HG02981 (cell line): ENCODE data around the gene CBX8.

Experiments used
- ATAC-seq: cut with Tn5 transposase; IDR thresholded peaks from one replicate; pipeline ENCODE4 v1.9.1; 2021; ENCODE audit warnings: mild to moderate bottlenecking, moderate library complexity; ENCODE audit not compliant: unreplicated experiment

Gene CBX8

GRCh38 chr17:79795795-79796443, 958 bp downstream of the CBX8 start:
- ATAC-seq: no peak

GRCh38 chr17:79794659-79795511, 2.0 kb downstream of the CBX8 start:
- ATAC-seq: no peak

DNA sequence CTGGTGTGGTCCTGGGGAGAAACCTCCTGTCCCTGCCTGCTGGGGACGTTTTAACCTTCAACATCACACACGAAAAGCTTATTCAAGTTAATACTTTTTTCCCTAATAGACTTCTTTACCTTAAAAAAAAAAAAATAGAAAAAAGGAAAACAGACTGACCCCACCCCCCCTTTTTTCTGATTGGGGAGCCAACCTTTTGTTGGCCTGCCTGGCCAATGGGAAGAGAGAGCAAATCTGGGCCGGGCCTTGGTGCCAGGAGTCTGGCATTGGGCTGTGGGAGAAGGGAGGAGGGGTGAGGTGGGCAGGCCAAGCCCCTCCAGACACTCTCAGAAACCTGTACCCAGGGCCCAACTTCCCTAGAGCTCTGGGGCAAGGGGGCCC, 3.0 kb downstream of the CBX8 start:
- no peak for ATAC-seq

GRCh38 chr17:79792984-79793923, 3.6 kb downstream of the CBX8 start:
- ATAC-seq: no peak

DNA sequence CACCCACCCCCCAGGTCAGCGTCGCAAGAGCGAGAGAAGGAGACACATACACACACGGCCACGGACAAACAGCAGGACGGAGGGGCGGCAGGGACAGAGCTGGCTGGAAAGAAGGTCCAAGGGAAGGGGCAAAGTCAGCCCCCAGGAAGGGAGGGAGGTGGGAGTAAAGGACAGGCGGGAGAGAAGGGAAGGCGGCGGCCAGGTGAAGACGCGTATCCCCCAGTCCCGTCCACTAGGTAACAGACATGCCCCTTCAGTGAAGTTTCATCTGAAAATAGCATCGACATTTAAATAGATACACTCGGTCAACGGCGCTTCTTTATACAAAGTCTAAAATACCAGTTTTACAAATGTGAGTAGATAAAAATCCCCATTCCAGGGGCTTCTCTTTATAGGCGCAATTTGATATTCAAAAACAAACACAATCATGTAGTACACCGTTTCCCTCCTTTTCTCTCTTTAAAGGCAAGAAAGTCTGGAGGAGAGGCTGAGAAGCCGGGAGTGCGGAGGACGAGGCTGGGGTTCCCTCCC, 4.5 kb downstream of the CBX8 start:
- no peak for ATAC-seq

- ATAC-seq: no peak
These were observed 5.1 kb downstream of the CBX8 start for GRCh38 chr17:79791735-79792161.

DNA sequence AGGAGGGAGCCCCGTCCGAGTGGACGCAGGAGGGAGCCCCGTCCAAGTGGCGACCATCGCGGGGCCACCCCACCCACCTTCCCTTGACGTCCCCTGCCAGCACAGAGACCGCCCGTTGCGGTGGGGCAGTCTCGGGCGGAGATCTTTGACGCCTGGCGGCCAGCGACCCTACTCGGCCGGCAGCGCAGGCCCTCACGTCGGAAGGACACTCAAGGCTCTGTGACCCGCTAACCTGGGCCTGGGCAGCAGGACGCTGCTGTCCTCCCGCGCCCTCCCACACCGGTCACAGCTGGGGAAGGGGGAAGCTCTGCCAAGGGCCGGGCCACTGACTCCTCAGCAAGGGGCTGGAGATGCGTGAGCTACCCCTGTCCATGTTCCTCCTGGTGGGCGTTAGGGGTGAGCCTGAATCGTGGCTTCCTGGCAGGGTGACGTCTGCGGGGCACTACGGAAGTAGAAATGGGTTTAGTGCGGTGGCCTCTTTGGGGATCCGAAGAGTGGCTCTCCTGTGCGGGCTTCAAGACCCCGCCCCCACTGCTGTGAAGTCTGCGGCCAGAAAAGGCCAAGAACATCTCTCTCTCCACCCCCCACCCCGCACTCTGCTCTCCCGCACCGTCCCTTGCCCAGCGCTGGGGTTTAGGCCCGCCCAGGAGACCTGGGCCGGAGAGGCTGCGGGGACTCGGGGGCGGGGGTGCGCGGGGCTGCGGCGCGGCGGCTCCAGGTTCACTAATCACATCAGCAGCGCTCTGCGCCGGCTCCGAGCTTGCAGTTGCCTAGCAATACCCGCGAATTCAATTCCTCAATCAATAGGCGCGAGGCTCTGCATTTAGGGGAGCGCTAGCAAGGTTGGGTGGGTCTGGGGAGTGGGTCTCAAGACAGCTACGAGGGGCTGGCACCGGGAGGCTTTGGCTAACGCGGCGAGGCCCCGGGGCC, 5.8 kb downstream of the CBX8 start:
- no peak for ATAC-seq

DNA sequence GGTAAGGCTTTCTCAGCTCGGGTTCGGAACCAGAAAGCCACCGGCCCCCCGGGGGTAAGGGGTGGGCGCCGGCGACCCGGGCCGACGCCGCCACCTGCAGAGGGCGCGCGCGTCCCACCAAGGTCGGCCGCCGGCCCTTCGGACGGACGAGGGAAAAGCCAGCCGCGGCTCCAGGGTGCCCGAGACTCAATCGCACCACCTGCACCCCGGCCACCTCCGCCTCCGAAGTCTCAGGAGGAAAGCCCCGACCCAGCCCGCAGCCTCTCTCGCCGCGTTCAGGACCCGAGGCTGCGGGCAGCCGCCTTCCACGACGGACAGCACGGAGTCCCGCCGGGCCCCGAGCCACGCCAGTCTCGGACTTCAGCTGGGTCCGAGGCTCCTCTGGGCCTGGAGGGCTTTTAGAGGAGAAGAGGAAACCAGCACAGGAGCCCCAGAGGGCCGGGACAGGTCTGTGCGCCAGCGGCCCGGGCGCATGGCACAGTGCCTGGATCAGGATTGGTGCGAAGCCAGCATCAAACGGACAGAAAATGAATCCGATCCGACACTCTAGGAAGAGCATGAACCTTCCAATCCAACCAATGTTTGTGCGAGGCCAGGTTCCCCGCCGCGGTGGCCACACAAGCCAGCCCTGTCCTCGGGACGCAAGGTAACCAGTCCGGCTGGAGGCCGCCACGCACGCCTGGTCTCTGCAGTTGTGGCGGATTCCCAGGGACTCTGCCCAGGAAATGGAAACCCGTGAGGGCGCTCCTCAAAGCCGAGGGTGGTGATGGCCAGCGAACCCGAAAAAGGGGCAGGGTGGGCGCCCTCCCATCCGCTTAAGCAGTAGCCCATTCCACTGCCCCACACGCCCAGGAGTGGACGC, 6.7 kb downstream of the CBX8 start:
- no peak for ATAC-seq

DNA sequence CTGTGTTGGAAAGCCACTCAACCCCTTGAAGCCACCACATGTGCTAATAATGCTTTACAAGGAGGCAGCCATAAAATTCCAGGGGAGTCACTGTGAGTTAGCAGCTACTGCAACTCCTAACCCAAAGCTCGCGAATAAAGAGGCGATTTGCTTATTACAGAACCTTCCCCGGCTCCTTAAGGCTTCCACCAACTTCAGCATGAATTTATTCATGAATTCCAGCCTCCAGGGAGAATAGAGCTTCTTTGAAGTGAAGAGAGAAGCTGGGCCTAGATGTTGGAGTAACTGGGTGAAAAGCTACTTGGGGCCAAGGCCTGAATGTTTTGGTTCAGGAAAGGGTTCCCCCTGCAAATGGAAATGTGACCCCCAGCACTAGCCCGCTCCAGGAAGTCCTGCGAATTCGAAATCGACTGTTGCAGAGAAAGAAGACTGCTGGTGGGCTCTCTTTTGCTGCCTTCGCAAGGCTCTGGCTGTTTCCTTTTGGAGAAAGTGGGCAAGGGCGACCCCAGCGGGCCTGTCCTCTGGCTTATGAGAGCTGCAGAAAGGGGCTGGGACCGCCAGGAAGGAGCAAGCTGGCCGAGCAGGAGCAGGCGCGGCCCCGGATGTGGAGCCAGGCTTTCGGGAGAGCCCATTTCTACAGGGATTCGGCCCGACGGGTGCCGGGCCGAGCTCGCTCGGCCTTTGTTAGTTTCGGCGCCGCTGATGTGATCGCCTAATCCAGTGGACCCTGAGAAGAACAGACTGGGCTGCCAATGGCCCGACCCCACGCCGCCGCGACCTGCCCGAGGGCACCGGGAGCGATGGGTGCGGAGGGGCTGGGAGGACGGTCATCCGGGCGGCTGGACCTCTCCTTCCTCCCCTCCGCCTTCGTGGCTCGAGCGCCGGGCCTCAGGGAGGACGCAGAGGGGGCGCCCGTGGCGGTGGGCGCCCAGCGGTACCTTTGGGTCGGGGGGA, 7.6 kb downstream of the CBX8 start:
- ATAC-seq: no peak

DNA sequence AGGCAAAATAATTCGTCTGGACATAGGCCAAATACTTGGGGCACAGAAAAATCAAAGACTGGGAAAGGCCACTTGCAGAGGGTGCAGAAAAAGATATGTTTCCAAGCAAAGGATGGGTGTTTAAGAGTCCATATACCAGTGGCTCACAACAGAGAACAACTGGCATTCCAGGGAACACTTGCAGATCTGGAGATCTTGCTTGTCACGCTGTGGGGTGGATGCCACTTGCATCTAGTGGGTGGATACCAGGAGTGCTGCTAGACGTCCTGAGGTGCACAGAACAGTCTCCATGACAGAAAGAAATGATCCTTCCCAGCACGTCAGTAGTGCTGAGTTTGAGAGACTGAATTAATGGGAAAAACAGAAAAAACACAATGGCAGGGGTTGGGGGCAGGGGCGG, 8.4 kb downstream of the CBX8 start:
- no peak for ATAC-seq

GRCh38 chr17:79786930-79787643, 9.8 kb downstream of the CBX8 start:
- ATAC-seq: no peak

DNA sequence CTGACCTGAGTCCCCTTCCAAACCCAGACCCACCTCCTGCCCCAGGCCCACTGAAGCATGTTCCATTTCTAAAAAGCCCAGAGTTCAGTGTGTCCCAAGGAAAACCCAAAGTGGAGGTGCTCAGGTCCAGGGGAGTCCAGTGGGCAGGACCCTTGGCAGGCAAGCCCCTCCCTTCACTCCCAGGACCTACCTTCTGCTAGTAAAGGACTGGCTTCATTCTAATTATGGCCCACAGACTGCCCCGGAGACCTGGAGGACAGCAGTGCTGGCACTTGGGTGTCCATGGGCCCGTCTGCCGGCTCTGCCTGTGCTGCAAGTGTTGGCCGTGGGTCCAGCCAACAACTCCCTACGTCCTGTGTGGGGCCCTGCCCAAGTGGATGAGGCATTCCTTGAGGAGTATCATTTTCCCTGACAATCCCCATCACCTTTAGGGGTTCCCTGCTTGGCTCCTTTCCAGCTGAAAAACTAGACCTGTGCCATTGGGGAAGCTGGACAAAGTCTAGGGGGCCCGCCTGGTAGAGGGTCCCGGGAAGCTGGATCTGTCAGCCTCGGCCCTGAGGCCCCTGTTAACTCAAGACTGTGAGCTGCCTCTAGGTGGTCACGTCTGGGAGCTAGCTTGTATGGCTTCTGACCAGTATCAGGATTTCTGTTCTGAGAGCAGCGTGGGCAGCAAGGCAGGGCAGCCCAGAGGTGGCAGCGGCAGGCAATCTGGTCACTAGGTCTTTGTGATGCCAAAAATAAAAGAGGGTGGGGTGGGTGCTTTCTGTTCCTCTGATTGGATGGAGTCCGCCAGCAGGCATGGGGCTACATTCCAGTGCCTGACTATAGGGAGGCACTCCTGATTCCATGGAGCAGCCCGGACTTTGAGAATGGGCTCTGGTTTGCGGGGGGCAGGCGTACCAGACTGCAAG, 10.7 kb downstream of the CBX8 start:
- ATAC-seq: no peak

DNA sequence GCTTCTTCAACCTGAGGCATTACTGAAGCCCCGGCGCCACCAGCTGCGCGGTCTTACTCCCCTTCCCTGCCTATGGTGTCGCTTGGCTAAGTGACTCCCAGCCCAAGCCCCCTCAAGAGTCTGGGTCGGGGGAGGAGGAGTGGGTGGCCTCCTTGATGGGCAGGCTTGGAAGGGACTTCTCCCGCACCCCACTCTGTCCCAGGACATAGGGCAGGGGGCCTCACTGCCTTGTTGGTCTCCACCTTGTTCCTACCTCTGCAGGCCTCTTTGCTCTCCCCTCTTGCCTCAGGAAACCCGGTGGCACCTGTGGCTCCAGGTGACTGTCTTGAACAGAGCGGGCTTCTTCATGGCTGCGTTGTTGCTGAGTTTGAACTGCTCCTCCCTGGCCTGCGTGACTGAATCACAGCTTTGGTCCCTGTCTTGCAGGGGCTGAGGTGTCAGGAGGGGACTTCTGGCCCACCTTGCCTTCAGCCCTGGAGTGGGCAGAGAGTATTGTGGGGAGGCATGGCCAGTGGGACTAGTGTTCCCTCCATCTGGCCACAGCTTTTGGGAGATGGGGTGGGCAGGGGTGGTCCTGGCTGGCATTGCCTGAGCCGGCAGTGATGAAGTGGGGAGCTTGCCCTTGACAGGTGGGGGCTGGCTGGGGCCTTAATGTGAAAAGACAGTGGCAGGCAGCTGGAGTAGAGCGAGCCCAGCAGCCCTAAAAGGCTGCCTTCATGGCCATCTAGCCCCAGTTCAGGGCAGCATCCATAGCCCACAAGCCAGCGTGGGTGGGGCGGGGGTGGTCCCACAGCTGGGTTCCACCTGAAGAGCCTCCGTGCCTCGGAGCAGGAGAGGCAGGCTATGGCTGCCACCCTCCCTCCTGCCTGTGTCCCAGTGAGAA, 11.6 kb downstream of the CBX8 start:
- ATAC-seq: no peak

DNA sequence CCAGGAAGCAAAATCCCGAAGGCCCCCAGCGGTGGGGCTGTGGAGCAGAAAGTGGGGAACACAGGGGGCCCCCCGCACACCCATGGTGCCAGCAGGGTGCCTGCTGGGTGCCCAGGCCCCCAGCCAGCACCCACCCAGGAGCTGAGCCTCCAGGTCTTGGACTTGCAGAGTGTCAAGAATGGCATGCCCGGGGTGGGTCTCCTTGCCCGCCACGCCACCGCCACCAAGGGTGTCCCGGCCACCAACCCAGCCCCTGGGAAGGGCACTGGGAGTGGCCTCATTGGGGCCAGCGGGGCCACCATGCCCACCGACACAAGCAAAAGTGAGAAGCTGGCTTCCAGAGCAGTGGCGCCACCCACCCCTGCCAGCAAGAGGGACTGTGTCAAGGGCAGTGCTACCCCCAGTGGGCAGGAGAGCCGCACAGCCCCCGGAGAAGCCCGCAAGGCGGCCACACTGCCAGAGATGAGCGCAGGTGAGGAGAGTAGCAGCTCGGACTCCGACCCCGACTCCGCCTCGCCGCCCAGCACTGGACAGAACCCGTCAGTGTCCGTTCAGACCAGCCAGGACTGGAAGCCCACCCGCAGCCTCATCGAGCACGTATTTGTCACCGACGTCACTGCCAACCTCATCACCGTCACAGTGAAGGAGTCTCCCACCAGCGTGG, 12.4 kb downstream of the CBX8 start:
- ATAC-seq: no peak

- ATAC-seq: no peak
These were observed 13.0 kb downstream of the CBX8 start for GRCh38 chr17:79783891-79784290.
